Activated CD4-positive, alpha-beta memory T cell treated with anti-CD3 and anti-CD28 coated beads, Interleukin-2, amount 10 ng/mL, durations not matched to agents 7 days and 5 days (primary cell): Measurements from ENCODE around the gene GPX4. TPM values are rescaled to one million over a fixed set of nuclear protein-coding genes. Genes with fewer than 3 reads are reported as not detected.

Experiments
- CTCF ChIA-PET: fragments of 350-600 bp; sonication (Branson Sonifier 250); formaldehyde crosslinking; loops from one replicate; lab custom pipeline; 2021; ENCODE audit warnings: antibody characterized with exemption, inconsistent platforms; lab: Charles Lee
- POLR2A ChIA-PET: fragments of 350-600 bp; sonication (Branson Sonifier 250); formaldehyde crosslinking; loops from one replicate; lab custom pipeline; 2021; ENCODE audit warnings: antibody characterized with exemption; lab: Charles Lee
- DNase-seq: peaks from one replicate; pipeline ENCODE4 v3.0.0-alpha.2; 2020
- H3K27ac Mint-ChIP-seq: one replicate; pipeline ENCODE4 v1.8.0; 2021; ENCODE audit warnings: mild to moderate bottlenecking, mixed read lengths
- H3K27me3 Mint-ChIP-seq: one replicate; pipeline ENCODE4 v1.8.0; 2021; ENCODE audit warnings: mixed read lengths
- H3K36me3 Mint-ChIP-seq: one replicate; pipeline ENCODE4 v1.8.0; 2021; ENCODE audit warnings: low read depth, mixed read lengths
- H3K4me1 Mint-ChIP-seq: one replicate; pipeline ENCODE4 v1.8.0; 2021; ENCODE audit warnings: mixed read lengths
- H3K4me3 Mint-ChIP-seq: one replicate; pipeline ENCODE4 v1.8.0; 2021; ENCODE audit warnings: mild to moderate bottlenecking, mixed read lengths
- H3K9me3 Mint-ChIP-seq: one replicate; pipeline ENCODE4 v1.8.0; 2021; ENCODE audit warnings: mixed read lengths
- total RNA-seq, 2 experiments: library from RNA; stranded (reverse); gene quantifications; one replicate each; pipeline ENCODE4 v1.2.3, GENCODE V29; 2021

The GPX4 gene
- total RNA-seq, 2 experiments from 2014 or later, result 141 to 148 TPM

DNA sequence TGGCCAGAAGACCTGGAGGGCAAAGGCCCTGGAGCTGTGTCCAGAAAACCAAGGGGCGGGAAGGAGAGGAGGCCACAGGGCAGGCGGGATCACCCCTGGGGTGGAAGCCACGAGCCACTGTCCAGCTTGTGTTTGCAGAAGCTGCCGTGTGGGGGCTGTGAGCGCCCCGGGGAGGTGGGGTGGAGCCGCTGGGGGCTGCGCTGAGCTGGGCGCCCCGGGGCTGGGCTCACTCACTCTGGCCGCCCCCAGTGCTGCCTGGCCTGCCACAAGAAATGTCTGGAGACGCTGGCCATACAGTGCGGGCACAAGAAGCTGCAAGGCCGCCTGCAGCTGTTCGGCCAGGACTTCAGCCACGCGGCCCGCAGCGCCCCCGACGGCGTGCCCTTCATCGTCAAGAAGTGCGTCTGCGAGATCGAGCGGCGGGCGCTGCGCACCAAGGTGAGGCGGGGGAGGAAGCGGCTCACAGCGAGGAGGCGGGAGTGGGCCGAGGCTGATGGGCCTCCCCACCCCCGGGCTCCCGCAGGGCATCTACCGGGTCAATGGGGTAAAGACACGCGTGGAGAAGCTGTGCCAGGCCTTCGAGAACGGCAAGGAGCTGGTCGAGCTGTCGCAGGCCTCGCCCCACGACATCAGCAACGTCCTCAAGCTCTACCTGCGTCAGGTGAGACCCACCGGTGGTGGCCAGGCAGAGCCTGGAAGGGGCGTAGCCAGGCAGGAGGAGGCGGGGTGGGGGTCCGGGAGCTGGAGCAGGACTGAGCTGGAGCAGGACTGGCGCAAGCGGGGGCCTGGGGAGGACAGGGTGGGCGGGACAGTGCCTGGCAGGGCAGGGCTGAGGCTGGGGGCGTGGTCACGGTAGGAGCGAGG lies 22.3 kb upstream of the GPX4 start:
- Mint-ChIP-seq H3K36me3 (peaks cover 82% of the 10 kb centered on the region), H3K27me3 (no peaks in the 10 kb centered on the region), H3K4me1 (peaks cover 66% of the 10 kb centered on the region), H3K4me3 (no peak overlapping the region), H3K9me3 (no peaks in the 10 kb centered on the region), H3K27ac (peak overlapping the region; percentile 54)
- ChIA-PET POLR2A (interaction anchor here (1.1 to 17.5 kb wide), 13 partner anchors 5 to 160 kb away, joined by 4 to 334 read pairs (median 16); partner anchors contain the start of genes ABCA7, ARHGAP45, ATP5F1D and CNN2), CTCF (interaction anchor here (0.8 to 2.1 kb wide), 3 partner anchors 15 to 19 kb away, joined by 3 to 12 read pairs (median 4); partner anchors contain the start of gene ARHGAP45)
- no peak for DNase-seq

DNA sequence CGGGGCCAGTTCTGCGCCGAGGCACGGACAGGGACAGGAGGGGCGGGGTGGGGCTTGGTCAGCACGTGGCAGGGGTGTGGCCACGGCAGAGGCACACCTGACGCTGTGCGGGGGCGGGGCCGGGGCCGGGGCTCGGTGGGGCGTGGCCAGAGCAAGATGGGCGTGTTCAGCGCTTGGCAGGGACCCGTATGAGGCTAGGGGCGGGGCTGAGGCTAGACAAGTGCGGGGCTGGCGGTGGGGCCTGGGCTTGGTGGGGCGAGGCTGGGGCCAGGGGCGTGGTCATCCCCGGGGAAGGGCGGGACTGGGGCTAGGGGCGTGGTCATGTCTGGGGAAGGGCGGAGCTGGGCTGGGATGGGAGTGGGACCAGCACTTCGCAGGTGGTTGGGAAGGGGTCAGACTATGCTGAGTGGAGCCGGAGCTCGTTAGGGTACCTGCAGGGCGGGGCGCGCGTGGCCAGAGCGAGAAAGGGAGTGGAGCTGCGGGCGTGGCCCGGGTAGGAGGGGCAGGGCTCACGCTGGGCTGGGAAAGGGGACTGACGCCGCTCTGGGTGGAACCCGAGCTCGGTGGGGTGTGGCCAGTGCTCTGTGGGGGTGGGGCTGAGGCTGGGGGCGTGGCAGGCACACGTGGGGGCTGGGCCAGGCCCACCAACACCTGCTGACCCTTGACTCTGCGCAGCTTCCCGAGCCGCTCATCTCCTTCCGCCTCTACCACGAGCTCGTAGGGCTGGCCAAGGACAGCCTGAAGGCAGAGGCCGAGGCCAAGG lies 21.4 kb upstream of the GPX4 start:
- Mint-ChIP-seq H3K4me3 (no peak overlapping the region), H3K27me3 (no peaks in the 10 kb centered on the region), H3K4me1 (peaks cover 63% of the 10 kb centered on the region), H3K27ac (peak overlapping the region; percentile 72), H3K9me3 (no peaks in the 10 kb centered on the region), H3K36me3 (peaks cover 78% of the 10 kb centered on the region)
- POLR2A ChIA-PET, result interaction anchor here (1.0 to 17.5 kb wide), 12 partner anchors 5 to 159 kb away, joined by 3 to 334 read pairs (median 30); partner anchors contain the start of genes ABCA7, ARHGAP45, ATP5F1D and CNN2
- DNase-seq, result peak; percentile 92
- CTCF ChIA-PET, result interaction anchor here (0.5 to 1.6 kb wide), 3 partner anchors 18 to 100 kb away, joined by 3 read pairs; no protein-coding TSS in a partner anchor

DNA sequence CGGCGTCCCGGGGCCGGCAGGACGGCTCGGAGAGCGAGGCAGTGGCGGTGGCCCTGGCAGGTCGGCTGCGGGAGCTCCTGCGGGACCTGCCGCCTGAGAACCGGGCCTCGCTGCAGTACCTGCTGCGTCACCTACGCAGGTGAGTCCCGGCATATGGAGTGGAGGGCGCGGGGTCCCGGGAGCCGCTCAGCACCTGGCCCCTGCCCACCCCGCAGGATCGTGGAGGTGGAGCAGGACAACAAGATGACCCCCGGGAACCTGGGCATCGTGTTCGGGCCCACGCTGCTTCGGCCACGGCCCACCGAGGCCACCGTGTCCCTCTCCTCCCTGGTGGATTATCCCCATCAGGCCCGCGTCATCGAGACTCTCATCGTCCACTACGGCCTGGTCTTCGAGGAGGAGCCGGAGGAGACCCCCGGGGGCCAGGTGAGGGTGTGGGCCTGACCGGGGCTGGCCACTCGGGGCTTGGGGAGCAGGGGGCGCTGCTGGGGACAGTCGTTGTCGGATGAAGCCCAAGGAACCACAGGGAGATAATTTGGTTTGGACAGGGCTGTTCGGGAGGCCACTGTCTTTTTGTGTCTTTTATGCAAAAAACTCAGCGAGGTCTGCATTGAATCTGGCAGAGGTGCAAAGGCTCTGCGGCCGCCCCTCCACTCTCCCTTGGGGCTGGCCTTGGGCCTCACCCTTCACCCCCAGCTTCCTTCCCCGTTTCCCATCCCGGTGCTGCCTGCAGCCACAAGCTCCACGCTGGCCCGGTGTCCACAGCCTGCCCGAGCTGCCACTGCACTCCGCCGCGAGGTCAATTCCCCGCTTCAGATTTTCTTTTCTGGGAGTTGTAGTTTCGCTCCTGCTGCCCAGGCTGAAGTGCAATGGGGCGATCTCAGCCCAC lies 20.6 kb upstream of the GPX4 start:
- ChIA-PET CTCF (interaction anchor here (0.5 to 2.3 kb wide), 3 partner anchors 18 to 99 kb away, joined by 3 to 5 read pairs (median 3); no protein-coding TSS in a partner anchor), POLR2A (interaction anchor here (0.7 to 17.5 kb wide), 12 partner anchors 4 to 62 kb away, joined by 3 to 334 read pairs (median 49); partner anchors contain the start of genes ABCA7, ARHGAP45, CNN2 and GPX4)
- no peak overlapping the region for H3K27ac Mint-ChIP-seq
- no peak for DNase-seq
- no peaks in the 10 kb centered on the region for H3K27me3 Mint-ChIP-seq
- H3K9me3 Mint-ChIP-seq, result no peaks in the 10 kb centered on the region
- H3K4me3 Mint-ChIP-seq, result no peak overlapping the region
- H3K4me1 Mint-ChIP-seq, result peaks cover 64% of the 10 kb centered on the region
- peaks cover 75% of the 10 kb centered on the region for H3K36me3 Mint-ChIP-seq

DNA sequence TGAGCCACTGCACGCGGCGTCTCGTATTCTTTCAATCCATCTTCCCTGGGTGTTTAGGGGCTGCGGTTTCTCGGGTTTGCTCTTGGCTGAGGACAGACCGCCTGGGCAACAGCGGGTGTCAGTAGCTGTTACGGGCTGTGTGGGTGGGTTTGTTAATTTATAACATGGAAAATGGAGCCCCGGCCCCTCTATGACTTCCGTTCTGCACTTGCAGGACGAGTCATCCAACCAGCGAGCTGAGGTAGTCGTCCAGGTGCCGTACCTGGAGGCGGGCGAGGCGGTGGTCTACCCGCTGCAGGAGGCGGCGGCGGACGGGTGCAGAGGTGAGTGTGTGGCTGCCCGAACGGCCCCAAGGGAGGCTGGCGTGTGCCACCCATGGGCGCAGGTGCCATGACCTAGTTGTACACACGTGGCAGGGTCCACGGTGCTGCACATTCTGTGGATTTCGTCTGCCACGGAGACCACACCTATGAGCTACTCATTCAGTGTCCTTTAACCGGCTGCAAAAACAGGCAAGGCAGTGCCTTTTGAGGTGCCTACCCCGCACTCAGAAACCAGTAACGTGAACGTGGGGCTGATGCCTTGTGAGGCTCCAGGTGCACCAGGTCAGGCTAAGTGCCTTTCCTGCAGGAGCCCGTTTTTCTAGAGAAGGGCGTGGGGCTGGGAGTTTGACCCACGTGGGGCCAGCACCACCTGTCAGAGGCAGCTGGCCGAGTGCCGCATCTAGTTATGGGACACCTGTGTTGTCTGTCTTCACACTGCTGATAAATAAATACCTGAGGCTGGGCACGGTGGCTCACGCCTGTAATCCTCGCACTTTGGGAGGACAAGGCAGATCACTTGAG lies 19.5 kb upstream of the GPX4 start:
- H3K36me3 Mint-ChIP-seq, result peaks cover 66% of the 10 kb centered on the region
- peak overlapping the region; percentile 54 for H3K27ac Mint-ChIP-seq
- H3K9me3 Mint-ChIP-seq, result no peaks in the 10 kb centered on the region
- ChIA-PET CTCF (interaction anchor here (0.5 to 2.3 kb wide), 2 partner anchors 19 to 114 kb away, joined by 5 to 6 read pairs; no protein-coding TSS in a partner anchor), POLR2A (interaction anchor here (0.6 to 17.5 kb wide), 12 partner anchors 8 to 109 kb away, joined by 3 to 334 read pairs (median 14); partner anchors contain the start of genes ABCA7, ARHGAP45, CNN2 and GPX4)
- H3K27me3 Mint-ChIP-seq, result no peaks in the 10 kb centered on the region
- DNase-seq, result no peak
- H3K4me3 Mint-ChIP-seq, result no peak overlapping the region
- peaks cover 67% of the 10 kb centered on the region for H3K4me1 Mint-ChIP-seq

DNA sequence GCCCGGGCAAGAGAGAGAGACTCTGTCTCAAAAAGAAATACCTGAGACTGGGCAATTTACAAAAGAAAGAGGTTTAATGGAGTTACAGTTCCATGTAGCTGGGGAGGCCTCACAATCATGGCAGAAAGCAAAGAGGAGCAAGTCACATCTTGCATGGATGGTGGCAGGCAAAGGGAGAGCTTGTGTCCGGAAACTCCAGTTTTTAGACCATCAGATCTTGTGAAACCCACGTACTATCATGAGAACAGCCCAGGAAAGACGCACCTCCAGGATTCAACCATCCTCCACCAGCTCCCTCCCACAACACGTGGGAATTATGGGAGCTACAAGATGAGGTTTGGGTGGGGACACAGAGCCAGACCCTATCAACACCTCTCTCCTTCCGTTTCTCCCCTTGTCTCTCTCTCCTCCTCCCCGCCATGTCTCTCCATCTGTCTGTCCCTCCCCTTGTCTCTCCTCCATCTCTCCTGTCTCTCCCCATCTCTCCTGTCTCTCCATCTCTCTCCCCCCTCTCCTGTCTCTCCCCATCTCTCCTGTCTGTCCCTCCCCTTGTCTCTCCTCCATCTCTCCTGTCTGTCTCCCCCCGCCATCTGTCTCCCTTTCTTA lies 18.6 kb upstream of the GPX4 start:
- no peak overlapping the region for H3K4me3 Mint-ChIP-seq
- DNase-seq, result no peak
- CTCF ChIA-PET, result interaction anchor here (0.6 to 2.3 kb wide), 2 partner anchors 15 to 20 kb away, joined by 4 to 5 read pairs; no protein-coding TSS in a partner anchor
- POLR2A ChIA-PET, result interaction anchor here (1.2 to 17.5 kb wide), 8 partner anchors 9 to 184 kb away, joined by 4 to 334 read pairs (median 76); partner anchors contain the start of genes ABCA7, ARHGAP45, CIRBP and CNN2
- H3K27me3 Mint-ChIP-seq, result no peaks in the 10 kb centered on the region
- H3K9me3 Mint-ChIP-seq, result no peaks in the 10 kb centered on the region
- H3K4me1 Mint-ChIP-seq, result peaks cover 60% of the 10 kb centered on the region
- H3K27ac Mint-ChIP-seq, result peak overlapping the region; percentile 54
- H3K36me3 Mint-ChIP-seq, result peaks cover 57% of the 10 kb centered on the region

DNA sequence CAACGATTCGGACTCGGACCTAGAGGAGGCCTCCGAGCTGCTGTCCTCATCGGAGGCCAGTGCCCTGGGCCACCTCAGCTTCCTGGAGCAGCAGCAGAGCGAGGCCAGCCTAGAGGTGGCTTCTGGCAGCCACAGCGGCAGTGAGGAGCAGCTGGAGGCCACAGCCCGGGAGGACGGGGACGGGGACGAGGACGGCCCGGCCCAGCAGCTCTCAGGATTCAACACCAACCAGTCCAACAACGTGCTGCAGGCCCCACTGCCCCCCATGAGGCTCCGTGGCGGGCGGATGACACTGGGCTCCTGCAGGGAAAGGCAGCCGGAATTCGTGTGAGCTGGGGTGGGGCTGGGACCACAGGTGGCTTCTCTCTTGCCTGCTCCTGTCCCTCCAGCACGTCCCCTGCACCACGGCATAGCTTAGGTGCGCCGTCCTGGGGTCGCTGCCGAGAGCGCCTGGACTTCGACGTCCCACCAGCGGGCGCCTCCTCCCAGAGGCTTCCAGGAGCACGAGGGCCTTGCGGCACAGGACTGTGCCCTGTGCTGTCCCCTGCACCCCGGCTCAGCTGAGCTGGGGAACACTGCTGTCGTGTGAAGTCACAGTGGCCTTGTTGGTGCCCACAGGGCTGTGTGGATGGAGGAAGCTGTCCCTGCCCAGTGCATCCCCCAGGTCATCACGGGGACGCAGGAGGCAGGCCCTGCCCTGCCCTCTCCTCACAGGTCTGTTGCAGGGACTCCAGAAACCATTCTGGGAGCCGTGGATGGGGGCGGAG lies 17.9 kb upstream of the GPX4 start:
- ChIA-PET CTCF (interaction anchor here (0.6 to 2.3 kb wide), 2 partner anchors 15 to 21 kb away, joined by 4 to 5 read pairs; no protein-coding TSS in a partner anchor), POLR2A (interaction anchor here (1.0 to 17.5 kb wide), 10 partner anchors 10 to 183 kb away, joined by 4 to 334 read pairs (median 34); partner anchors contain the start of genes ABCA7, ARHGAP45, CIRBP and CNN2)
- DNase-seq, result no peak
- Mint-ChIP-seq H3K27me3 (no peaks in the 10 kb centered on the region), H3K36me3 (peaks cover 54% of the 10 kb centered on the region), H3K27ac (peak overlapping the region; percentile 58), H3K4me1 (peaks cover 58% of the 10 kb centered on the region), H3K4me3 (no peak overlapping the region), H3K9me3 (no peaks in the 10 kb centered on the region)

DNA sequence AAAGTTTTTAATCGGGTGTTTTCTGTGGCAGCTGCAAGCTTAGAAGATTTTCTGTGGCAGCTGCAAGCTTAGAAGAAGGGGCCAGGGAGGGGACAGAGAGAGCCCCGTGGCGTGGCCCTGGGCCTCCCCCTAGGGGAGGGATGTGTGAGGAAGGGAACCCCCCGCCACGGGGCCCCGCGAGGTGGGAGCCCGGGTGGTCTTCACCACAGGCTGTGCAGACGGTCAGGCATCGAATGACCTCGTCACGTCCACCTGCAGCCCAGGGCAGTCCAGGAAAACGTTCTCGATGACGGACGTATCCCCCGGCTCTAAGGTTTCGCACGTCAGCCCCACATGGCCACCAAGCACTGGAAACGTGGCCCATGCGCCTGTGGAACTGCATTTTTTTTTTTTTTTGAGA lies 17.2 kb upstream of the GPX4 start:
- DNase-seq, result no peak
- POLR2A ChIA-PET, result interaction anchor here (1.0 to 17.5 kb wide), 10 partner anchors 10 to 182 kb away, joined by 3 to 334 read pairs (median 34); partner anchors contain the start of genes ABCA7, ARHGAP45, CIRBP and CNN2
- Mint-ChIP-seq H3K36me3 (peaks cover 52% of the 10 kb centered on the region), H3K27me3 (no peaks in the 10 kb centered on the region), H3K4me3 (no peak overlapping the region), H3K27ac (peak overlapping the region; percentile 82), H3K4me1 (peaks cover 53% of the 10 kb centered on the region), H3K9me3 (no peaks in the 10 kb centered on the region)
- CTCF ChIA-PET, result no interaction called here

DNA sequence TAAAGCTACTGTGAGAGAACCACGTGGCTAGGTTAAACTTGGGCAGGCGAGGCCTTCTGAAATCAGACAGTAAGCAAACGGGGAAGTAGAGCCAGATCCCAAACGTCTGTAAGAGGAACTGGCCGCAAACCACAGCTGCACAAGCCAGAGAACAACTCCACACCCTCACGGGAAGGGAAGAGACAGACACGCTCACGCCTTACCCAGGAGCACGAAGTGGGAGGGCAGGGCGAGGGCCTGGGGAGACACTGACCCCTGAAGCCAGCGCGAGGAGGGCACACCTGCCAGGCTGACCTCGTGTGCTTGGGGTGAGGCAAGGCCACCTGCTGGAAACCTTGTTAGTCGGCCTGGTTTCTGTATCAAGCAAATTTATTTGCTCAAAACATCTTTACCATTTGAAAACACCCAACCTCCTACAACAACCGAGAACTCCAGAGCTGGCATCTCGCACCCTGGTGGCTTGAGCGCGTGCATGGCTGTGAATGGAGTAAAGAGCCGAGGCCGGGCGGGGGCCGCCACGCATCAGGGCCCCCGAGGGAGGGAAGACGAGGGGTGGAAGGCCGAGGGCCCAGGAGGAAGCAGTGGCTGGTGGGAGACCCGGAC lies 15.9 kb upstream of the GPX4 start:
- DNase-seq, result peak; percentile 54
- Mint-ChIP-seq H3K4me1 (peaks cover 45% of the 10 kb centered on the region), H3K27me3 (no peaks in the 10 kb centered on the region), H3K36me3 (peaks cover 49% of the 10 kb centered on the region), H3K4me3 (peak overlapping the region; percentile 20), H3K9me3 (no peaks in the 10 kb centered on the region), H3K27ac (peak overlapping the region; percentile 82)
- ChIA-PET CTCF (interaction anchor here (0.6 to 1.8 kb wide), 5 partner anchors 8 to 522 kb away, joined by 3 to 5 read pairs (median 3); partner anchors contain the start of gene ARHGAP45), POLR2A (interaction anchor here (0.7 to 17.5 kb wide), 16 partner anchors 8 to 181 kb away, joined by 3 to 334 read pairs (median 10); partner anchors contain the start of genes ABCA7, ARHGAP45, CIRBP and CNN2)

DNA sequence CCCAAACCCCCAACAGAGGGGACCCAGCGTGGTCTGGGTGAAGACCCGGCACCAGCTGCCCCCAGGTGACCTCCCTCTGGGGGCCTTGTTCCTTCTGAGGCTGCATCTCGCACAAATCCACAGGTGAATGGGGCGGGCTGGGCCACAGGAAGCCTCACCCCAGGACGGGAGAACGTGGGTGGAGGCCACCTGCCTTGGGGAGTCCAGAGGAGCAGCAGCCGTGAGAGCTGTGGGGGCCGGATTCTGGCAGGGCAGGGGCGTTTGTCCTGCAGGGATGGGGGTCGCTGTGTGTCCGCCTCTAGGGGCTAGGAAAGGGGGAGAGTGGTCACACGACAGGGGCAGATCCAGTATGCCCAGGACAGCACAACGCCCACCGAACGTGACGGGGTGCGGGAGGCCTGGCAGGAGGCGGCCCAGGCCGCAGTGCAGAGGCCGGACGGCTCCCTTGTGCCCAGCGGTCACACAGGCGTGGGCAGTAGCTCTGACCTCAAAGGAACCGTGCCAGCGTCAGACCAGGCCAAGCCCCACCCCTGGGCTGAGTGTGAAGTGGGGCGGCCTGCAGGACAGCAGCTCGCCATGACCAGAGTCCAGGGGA lies 15.3 kb upstream of the GPX4 start:
- CTCF ChIA-PET, result interaction anchor here (0.6 to 1.8 kb wide), 4 partner anchors 9 to 523 kb away, joined by 3 to 5 read pairs (median 4); partner anchors contain the start of gene ARHGAP45
- H3K27me3 Mint-ChIP-seq, result no peaks in the 10 kb centered on the region
- H3K9me3 Mint-ChIP-seq, result no peaks in the 10 kb centered on the region
- H3K36me3 Mint-ChIP-seq, result peaks cover 54% of the 10 kb centered on the region
- H3K4me3 Mint-ChIP-seq, result peak overlapping the region; percentile 7
- DNase-seq, result no peak
- H3K4me1 Mint-ChIP-seq, result peaks cover 51% of the 10 kb centered on the region
- H3K27ac Mint-ChIP-seq, result peak overlapping the region; percentile 82
- POLR2A ChIA-PET, result interaction anchor here (0.7 to 17.5 kb wide), 14 partner anchors 12 to 181 kb away, joined by 3 to 334 read pairs (median 10); partner anchors contain the start of genes ABCA7, ARHGAP45, CIRBP and CNN2
